ENCODE measurements around the gene STK32B.

The STK32B gene

GRCh38 chr4:5541169-5541568 lies 489.9 kb downstream of the STK32B start:
- no peaks in the 10 kb centered on the region for H3K4me1 ChIP-seq (ENCODE audit: control insufficient read depth, insufficient read depth, low read length)
- H3K27me3 ChIP-seq (ENCODE audit: control insufficient read depth in 1 of 2, insufficient read depth in 2 of 2, low read length in 2 of 2): no peaks in the 10 kb centered on the region
- H3K4me3 ChIP-seq (ENCODE audit: low read length in 2 of 2): no peak overlapping the region
- H3K9me3 ChIP-seq (ENCODE audit: control insufficient read depth in 2 of 2, low read length in 2 of 2): no peaks in the 10 kb centered on the region
- H3K36me3 ChIP-seq (ENCODE audit: control insufficient read depth in 2 of 2, insufficient read depth in 2 of 2, low read length in 2 of 2): no peaks in the 10 kb centered on the region
- no peak overlapping the region for H3K27ac ChIP-seq (ENCODE audit: low read length)
- H3K9ac ChIP-seq (ENCODE audit: low read length in 2 of 2): no peak overlapping the region

DNA sequence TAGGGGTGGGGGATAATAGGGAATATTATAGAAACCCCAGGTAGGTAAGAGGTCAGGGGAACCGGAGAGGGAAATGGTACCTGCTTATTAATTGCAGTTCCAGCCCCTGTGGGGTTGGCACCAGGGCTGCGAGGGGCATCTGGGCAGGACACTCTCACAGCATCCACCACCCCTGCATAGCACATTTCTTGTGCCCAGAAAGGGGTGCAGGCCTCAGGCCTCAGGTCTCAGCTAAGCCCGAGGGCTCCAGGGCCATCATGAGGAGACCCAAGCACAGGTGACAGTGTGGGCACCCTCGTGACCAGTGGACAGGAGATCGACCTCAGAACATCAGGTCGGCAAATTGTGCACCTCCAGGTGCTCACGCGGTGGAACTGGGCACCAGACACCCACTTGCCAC lies 492.4 kb downstream of the STK32B start:
- Histone ChIP-seq H3K27me3 (ENCODE audit: control insufficient read depth in 1 of 2, insufficient read depth in 2 of 2, low read length in 2 of 2) (no peaks in the 10 kb centered on the region), H3K9me3 (ENCODE audit: control insufficient read depth in 2 of 2, low read length in 2 of 2) (peaks cover 0 to 3% of the 10 kb centered on the region in 2 donors), H3K4me3 (ENCODE audit: low read length in 2 of 2) (no peak overlapping the region), H3K27ac (ENCODE audit: low read length) (no peak overlapping the region), H3K9ac (ENCODE audit: low read length in 2 of 2) (no peak overlapping the region), H3K36me3 (ENCODE audit: control insufficient read depth in 2 of 2, insufficient read depth in 2 of 2, low read length in 2 of 2) (no peaks in the 10 kb centered on the region), H3K4me1 (ENCODE audit: control insufficient read depth, insufficient read depth, low read length) (no peaks in the 10 kb centered on the region)

DNA sequence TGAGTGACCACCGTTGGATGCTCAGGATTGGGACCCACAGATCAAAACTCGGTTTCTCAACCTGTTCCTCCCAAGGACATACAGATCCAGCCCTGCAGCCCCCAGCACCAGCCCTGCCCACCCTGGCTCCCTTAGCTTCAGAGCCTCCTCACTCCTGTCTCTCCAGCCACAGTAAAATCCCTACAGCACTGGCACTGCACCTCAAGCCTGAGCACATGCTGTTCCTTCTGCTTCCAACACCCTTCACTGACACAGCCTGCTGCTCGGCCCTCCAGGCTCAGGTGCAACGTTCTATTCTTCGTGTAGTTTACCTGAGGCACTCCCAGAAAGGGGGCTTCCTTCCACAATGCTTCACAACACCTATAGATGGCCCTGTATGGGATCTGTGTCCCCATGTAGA lies 493.5 kb downstream of the STK32B start:
- no peaks in the 10 kb centered on the region for H3K4me1 ChIP-seq (ENCODE audit: control insufficient read depth, insufficient read depth, low read length)
- H3K27ac ChIP-seq (ENCODE audit: low read length): no peak overlapping the region
- H3K27me3 ChIP-seq (ENCODE audit: control insufficient read depth in 1 of 2, insufficient read depth in 2 of 2, low read length in 2 of 2): no peaks in the 10 kb centered on the region
- no peak overlapping the region for H3K9ac ChIP-seq (ENCODE audit: low read length in 2 of 2)
- H3K36me3 ChIP-seq (ENCODE audit: control insufficient read depth in 2 of 2, insufficient read depth in 2 of 2, low read length in 2 of 2): no peaks in the 10 kb centered on the region
- H3K9me3 ChIP-seq (ENCODE audit: control insufficient read depth in 2 of 2, low read length in 2 of 2): peaks cover 0 to 3% of the 10 kb centered on the region in 2 donors
- H3K4me3 ChIP-seq (ENCODE audit: low read length in 2 of 2): no peak overlapping the region

DNA sequence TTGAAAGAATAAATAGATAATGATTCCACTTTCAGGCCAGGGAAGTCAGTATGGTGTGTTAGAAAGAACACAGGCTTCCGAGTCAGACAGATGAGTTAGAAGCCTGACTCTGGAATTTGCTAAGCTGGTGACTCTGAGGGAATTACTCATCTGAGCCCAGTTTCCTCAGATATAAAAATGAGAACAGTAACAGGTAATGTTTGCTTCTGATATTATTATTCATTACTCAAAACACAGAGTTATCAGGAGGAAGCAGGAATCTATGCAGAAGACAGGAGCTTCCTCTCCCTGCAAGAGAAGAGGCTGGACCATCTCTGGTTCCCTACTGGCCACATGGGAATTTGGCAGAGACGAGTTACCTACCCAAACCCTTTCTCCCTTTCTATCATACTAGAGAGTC lies 494.0 kb downstream of the STK32B start:
- Histone ChIP-seq H3K4me1 (ENCODE audit: control insufficient read depth, insufficient read depth, low read length) (no peaks in the 10 kb centered on the region), H3K36me3 (ENCODE audit: control insufficient read depth in 2 of 2, insufficient read depth in 2 of 2, low read length in 2 of 2) (no peaks in the 10 kb centered on the region), H3K9ac (ENCODE audit: low read length in 2 of 2) (no peak overlapping the region), H3K9me3 (ENCODE audit: control insufficient read depth in 2 of 2, low read length in 2 of 2) (peaks cover 0 to 3% of the 10 kb centered on the region in 2 donors), H3K27me3 (ENCODE audit: control insufficient read depth in 1 of 2, insufficient read depth in 2 of 2, low read length in 2 of 2) (no peaks in the 10 kb centered on the region), H3K4me3 (ENCODE audit: low read length in 2 of 2) (no peak overlapping the region), H3K27ac (ENCODE audit: low read length) (no peak overlapping the region)

- H3K9me3 ChIP-seq (ENCODE audit: control insufficient read depth in 2 of 2, low read length in 2 of 2): peaks cover 0 to 3% of the 10 kb centered on the region in 2 donors
- no peak overlapping the region for H3K27ac ChIP-seq (ENCODE audit: low read length)
- H3K9ac ChIP-seq (ENCODE audit: low read length in 2 of 2): no peak overlapping the region
- H3K36me3 ChIP-seq (ENCODE audit: control insufficient read depth in 2 of 2, insufficient read depth in 2 of 2, low read length in 2 of 2): no peaks in the 10 kb centered on the region
- no peak overlapping the region for H3K4me3 ChIP-seq (ENCODE audit: low read length in 2 of 2)
- no peaks in the 10 kb centered on the region for H3K27me3 ChIP-seq (ENCODE audit: control insufficient read depth in 1 of 2, insufficient read depth in 2 of 2, low read length in 2 of 2)
- no peaks in the 10 kb centered on the region for H3K4me1 ChIP-seq (ENCODE audit: control insufficient read depth, insufficient read depth, low read length)
These were observed 496.5 kb downstream of the STK32B start for GRCh38 chr4:5547651-5548249.

Measured in stomach smooth muscle (tissue), 2 donors.